HepG2 (cell line): Measurements from ENCODE around the gene GSTA5. TPM values are rescaled to one million over a fixed set of nuclear protein-coding genes. Genes with fewer than 3 reads are reported as not detected.
A peak's percentile ranks its signal among the peaks of the same experiment; 100 is the strongest.

Source experiments
- ARID3A ChIP-seq: IDR thresholded peaks from 2 replicates; pipeline ENCODE4 v1.6.1; 2012; ENCODE audit warnings: low read depth, low read length, improper control_type of control experiment
- ARNTL ChIP-seq: sonication (generic); formaldehyde crosslinking; IDR thresholded peaks from 2 replicates; pipeline ENCODE4 v1.4.0; 2020; ENCODE audit warnings: mild to moderate bottlenecking, missing genetic modification reagents
- ATF1 ChIP-seq: IDR thresholded peaks from 2 replicates; pipeline ENCODE4 v1.6.1; 2016; ENCODE audit warnings: mild to moderate bottlenecking, control low read depth
- CBX5 ChIP-seq: sonication (generic); formaldehyde crosslinking; IDR thresholded peaks from 2 replicates; pipeline ENCODE4 v1.4.0; 2020; ENCODE audit warnings: missing genetic modification reagents, borderline replicate concordance
- CREB1 ChIP-seq, 2 experiments: fragments of 450-650 bp in 1 of 2; IDR thresholded peaks; 2 replicates each; pipeline ENCODE4 v1.6.1; 2016 to 2017; ENCODE audit warnings: control low read depth in 1 of 2, mild to moderate bottlenecking in 1 of 2, missing compliant biosample characterization in 1 of 2, missing genetic modification characterization in 1 of 2
- DPF2 ChIP-seq: sonication (generic); formaldehyde crosslinking; IDR thresholded peaks from 2 replicates; pipeline ENCODE4 v1.4.0; 2020; ENCODE audit warnings: mild to moderate bottlenecking, low read depth, missing genetic modification reagents, borderline replicate concordance
- EP300 ChIP-seq, 3 experiments: sonication (generic) in 1 of 3; formaldehyde crosslinking in 1 of 3; IDR thresholded peaks; 2 replicates each; pipeline versions ENCODE4 v1.5.1 to v1.6.1; 2011 to 2020; ENCODE audit warnings: low read depth in 2 of 3, low read length in 2 of 3, borderline replicate concordance in 1 of 3, improper control_type of control experiment in 1 of 3, mild to moderate bottlenecking in 1 of 3, missing genetic modification reagents in 1 of 3, moderate library complexity in 1 of 3
- ERF ChIP-seq: IDR thresholded peaks from 2 replicates; pipeline ENCODE4 v1.6.1; 2018; ENCODE audit warnings: missing biosample characterization, missing genetic modification reagents
- ISL2 ChIP-seq: sonication (generic); formaldehyde crosslinking; IDR thresholded peaks from 2 replicates; pipeline ENCODE4 v1.5.0; 2020; ENCODE audit warnings: missing genetic modification reagents
- KDM3A ChIP-seq: IDR thresholded peaks from 2 replicates; pipeline ENCODE4 v1.6.1; 2018; ENCODE audit warnings: low read depth, missing compliant biosample characterization
- KLF16 ChIP-seq, 2 experiments: sonication (generic) in 1 of 2; formaldehyde crosslinking in 1 of 2; IDR thresholded peaks; 2 replicates each; pipeline versions ENCODE4 v1.6.1 to v1.8.0; 2016 to 2023; ENCODE audit warnings: missing genetic modification reagents in 2 of 2, missing compliant biosample characterization in 1 of 2
- MED1 ChIP-seq: sonication (generic); formaldehyde crosslinking; IDR thresholded peaks from 2 replicates; pipeline ENCODE4 v1.4.0; 2020; ENCODE audit warnings: missing genetic modification reagents
- NCOR1 ChIP-seq: fragments of 200-600 bp; sonication (generic); IDR thresholded peaks from 2 replicates; pipeline ENCODE4 v1.7.0; 2017; ENCODE audit warnings: antibody characterized with exemption, low read length, borderline replicate concordance
- RARG ChIP-seq: sonication (generic); formaldehyde crosslinking; IDR thresholded peaks from 2 replicates; pipeline ENCODE4 v1.4.0; 2020; ENCODE audit warnings: low read depth, mild to moderate bottlenecking, missing genetic modification reagents
- SOX13 ChIP-seq, 3 experiments: fragments of 450-650 bp in 1 of 3; sonication (generic) in 1 of 3; formaldehyde crosslinking in 1 of 3; IDR thresholded peaks in 2 of 3; conservative IDR thresholded peaks in 1 of 3; 2 replicates each; pipeline versions ENCODE4 v1.5.0 to v1.6.1; 2016 to 2020; ENCODE audit warnings: antibody characterized with exemption in 1 of 3, mild to moderate bottlenecking in 1 of 3, missing compliant biosample characterization in 1 of 3, missing genetic modification reagents in 1 of 3, moderate library complexity in 1 of 3
- STAG1 ChIP-seq: sonication (generic); formaldehyde crosslinking; IDR thresholded peaks from 2 replicates; pipeline ENCODE4 v1.4.0; 2020; ENCODE audit warnings: missing genetic modification reagents
- TCF7 ChIP-seq: sonication (generic); IDR thresholded peaks from 2 replicates; pipeline ENCODE4 v1.6.1; 2016; ENCODE audit warnings: antibody characterized with exemption, low read depth
- TEAD3 ChIP-seq: optimal IDR thresholded peaks from 2 replicates; pipeline ENCODE3; 2016; ENCODE audit warnings: borderline replicate concordance
- ZBTB38 ChIP-seq: sonication (generic); formaldehyde crosslinking; IDR thresholded peaks from 2 replicates; pipeline ENCODE4 v1.5.1; 2020; ENCODE audit warnings: mild to moderate bottlenecking, missing genetic modification reagents
- ZSCAN29 ChIP-seq: sonication (generic); formaldehyde crosslinking; conservative IDR thresholded peaks from 2 replicates; pipeline ENCODE4 v1.4.0; 2020; ENCODE audit warnings: mild to moderate bottlenecking, missing genetic modification reagents
- polyA plus RNA-seq, 8 experiments: library from polyadenylated mRNA; depleted of rRNA in 3 of 8; stranded (reverse) in 7 of 8; unstranded in 1 of 8; fragments of >200 nt; fragmentation: Illumina TruSeq in 4 of 8; extraction: Trizol in 4 of 8; gene quantifications; 2 replicates each; pipeline versions ENCODE4 v1.2.1 to v1.2.3, GENCODE V29; 2011 to 2016; ENCODE audit warnings: low read depth in 4 of 8, missing spikeins in 1 of 8, mixed read lengths in 1 of 8; ENCODE audit not compliant: insufficient read depth in 1 of 8
- total RNA-seq, 5 experiments: library from RNA; depleted of rRNA; stranded (reverse); fragments of >200 nt; fragmentation: Illumina TruSeq; extraction: Trizol; gene quantifications; 2 replicates each; pipeline ENCODE4 v1.2.3, GENCODE V29; 2016; ENCODE audit warnings: low read depth in 1 of 5
- TF ChIP-seq, protein P1 (sequence below): sonication (generic); formaldehyde crosslinking; IDR thresholded peaks from 2 replicates; pipeline ENCODE4 v1.4.0; 2020; ENCODE audit warnings: mild to moderate bottlenecking, missing genetic modification reagents, borderline replicate concordance

GSTA5 gene
- total and polyA plus RNA-seq, 2 of the 13 experiments (the other 11 are each of a cell fraction or from before 2014, with no cell fraction given), result not detected

DNA sequence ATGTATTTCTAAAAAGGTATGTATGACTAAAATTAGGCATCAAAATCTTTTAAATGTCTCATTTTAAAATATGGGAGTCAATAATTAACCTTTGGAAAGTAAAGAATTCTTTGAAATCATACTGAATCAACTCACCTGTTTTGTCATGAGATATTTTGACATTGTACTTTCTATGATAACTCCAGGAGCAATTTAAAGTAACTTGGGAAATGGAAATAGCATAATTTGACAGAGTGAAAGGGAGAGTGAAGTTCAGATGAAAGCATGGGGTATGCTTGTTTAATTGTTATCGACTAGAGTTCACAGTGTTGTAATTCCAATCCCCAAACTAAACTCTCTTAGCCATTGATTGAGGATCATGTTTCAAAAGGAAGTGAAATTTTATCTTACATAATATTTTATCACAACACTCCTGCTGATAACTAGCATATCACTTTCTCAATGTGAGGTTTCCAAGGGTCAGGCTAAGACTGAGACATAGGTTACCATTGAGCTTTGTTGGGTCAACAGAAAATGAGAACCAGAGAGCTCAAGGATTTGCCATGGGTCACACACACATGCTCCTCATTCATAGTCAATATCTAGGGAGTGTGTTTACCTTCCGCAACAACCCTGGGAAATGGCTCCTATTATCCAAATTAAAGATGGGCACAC, 39.3 kb downstream of the GSTA5 start (continued):
- TF ChIP-seq KDM3A (CRISPR knock-in tag), result peak; percentile 58; the same call in 1 of the 2 replicates
- 0 out of 2 replicates have a peak, but pooled peaks have one; percentile 71 for TF ChIP-seq RARG
- peak; percentile 64 for TF ChIP-seq ARID3A
- TF ChIP-seq ATF1 (CRISPR knock-in tag), result peak; percentile 56; the same call in 1 of the 2 replicates
- TF ChIP-seq CREB1 (IDR thresholded peaks at IDR 0.05), result no peak
- peak; percentile 63; the same call in 1 of the 2 replicates for TF ChIP-seq CREB1 (CRISPR knock-in tag; IDR thresholded peaks at IDR 0.05)
- peak; percentile 65; the same call in 1 of the 2 replicates for TF ChIP-seq ZSCAN29 (CRISPR knock-in tag)
- TF ChIP-seq KLF16 (CRISPR knock-in tag; IDR thresholded peaks at IDR 0.05), result peak in 1 of 2 experiments; percentile 39; a peak in 1 of 4 replicates
- TF ChIP-seq ERF (CRISPR knock-in tag), result peak; percentile 12; the same call in 1 of the 2 replicates
- TF ChIP-seq ZBTB38 (CRISPR knock-in tag), result no peak
- no peak for TF ChIP-seq SOX13 (IDR thresholded peaks at IDR 0.05)
- peak in 1 of 2 experiments; percentile 69; a peak in 1 of 4 replicates for TF ChIP-seq SOX13 (CRISPR knock-in tag; conservative IDR thresholded peaks at IDR 0.05 in 1 of 2, IDR thresholded peaks at IDR 0.05 in 1 of 2)
- peak; percentile 39 for TF ChIP-seq TEAD3
- TF ChIP-seq ISL2 (CRISPR knock-in tag), result peak; percentile 95
- TF ChIP-seq CBX5 (CRISPR knock-in tag), result peak; percentile 26; the same call in 1 of the 2 replicates
- TF ChIP-seq EP300 (IDR thresholded peaks at IDR 0.05; ENCODE audit: low read depth in 2 of 2, low read length in 2 of 2), result peak in 1 of 2 experiments; percentile 83; a peak in 2 of 4 replicates
- no peak for TF ChIP-seq EP300 (CRISPR knock-in tag; IDR thresholded peaks at IDR 0.05; ENCODE audit: borderline replicate concordance)
- TF ChIP-seq TCF7, result peak; percentile 64; the same call in 1 of the 2 replicates
- 0 out of 2 replicates have a peak, but pooled peaks have one; percentile 63 for TF ChIP-seq DPF2 (CRISPR knock-in tag)
- TF ChIP-seq, protein P1, sequence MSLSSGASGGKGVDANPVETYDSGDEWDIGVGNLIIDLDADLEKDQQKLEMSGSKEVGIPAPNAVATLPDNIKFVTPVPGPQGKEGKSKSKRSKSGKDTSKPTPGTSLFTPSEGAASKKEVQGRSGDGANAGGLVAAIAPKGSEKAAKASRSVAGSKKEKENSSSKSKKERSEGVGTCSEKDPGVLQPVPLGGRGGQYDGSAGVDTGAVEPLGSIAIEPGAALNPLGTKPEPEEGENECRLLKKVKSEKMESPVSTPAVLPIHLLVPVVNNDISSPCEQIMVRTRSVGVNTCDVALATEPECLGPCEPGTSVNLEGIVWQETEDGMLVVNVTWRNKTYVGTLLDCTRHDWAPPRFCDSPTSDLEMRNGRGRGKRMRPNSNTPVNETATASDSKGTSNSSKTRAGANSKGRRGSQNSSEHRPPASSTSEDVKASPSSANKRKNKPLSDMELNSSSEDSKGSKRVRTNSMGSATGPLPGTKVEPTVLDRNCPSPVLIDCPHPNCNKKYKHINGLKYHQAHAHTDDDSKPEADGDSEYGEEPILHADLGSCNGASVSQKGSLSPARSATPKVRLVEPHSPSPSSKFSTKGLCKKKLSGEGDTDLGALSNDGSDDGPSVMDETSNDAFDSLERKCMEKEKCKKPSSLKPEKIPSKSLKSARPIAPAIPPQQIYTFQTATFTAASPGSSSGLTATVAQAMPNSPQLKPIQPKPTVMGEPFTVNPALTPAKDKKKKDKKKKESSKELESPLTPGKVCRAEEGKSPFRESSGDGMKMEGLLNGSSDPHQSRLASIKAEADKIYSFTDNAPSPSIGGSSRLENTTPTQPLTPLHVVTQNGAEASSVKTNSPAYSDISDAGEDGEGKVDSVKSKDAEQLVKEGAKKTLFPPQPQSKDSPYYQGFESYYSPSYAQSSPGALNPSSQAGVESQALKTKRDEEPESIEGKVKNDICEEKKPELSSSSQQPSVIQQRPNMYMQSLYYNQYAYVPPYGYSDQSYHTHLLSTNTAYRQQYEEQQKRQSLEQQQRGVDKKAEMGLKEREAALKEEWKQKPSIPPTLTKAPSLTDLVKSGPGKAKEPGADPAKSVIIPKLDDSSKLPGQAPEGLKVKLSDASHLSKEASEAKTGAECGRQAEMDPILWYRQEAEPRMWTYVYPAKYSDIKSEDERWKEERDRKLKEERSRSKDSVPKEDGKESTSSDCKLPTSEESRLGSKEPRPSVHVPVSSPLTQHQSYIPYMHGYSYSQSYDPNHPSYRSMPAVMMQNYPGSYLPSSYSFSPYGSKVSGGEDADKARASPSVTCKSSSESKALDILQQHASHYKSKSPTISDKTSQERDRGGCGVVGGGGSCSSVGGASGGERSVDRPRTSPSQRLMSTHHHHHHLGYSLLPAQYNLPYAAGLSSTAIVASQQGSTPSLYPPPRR (CRISPR knock-in tag), result peak; percentile 82
- TF ChIP-seq STAG1 (CRISPR knock-in tag), result peak; percentile 14; the same call in 1 of the 2 replicates
- peak; percentile 41; the same call in 1 of the 2 replicates for TF ChIP-seq NCOR1
- TF ChIP-seq MED1 (CRISPR knock-in tag), result peak; percentile 83
- peak; percentile 67; the same call in 1 of the 2 replicates for TF ChIP-seq ARNTL (CRISPR knock-in tag)
